Psoas muscle (tissue), 8 donors: ENCODE results near the gene TEX55. TPM values are rescaled to one million over a fixed set of nuclear protein-coding genes. Genes with fewer than 3 reads are reported as not detected.

Experiments used
- ATAC-seq, 4 donors: fragments of 200-7000 bp; cut with Tn5 transposase; one replicate each; pipeline ENCODE4 v1.9.1; 2020; ENCODE audit warnings: moderate library complexity in 3 of 4, mild to moderate bottlenecking in 2 of 4
- DNase-seq, 2 donors: peaks; one replicate each; pipeline ENCODE4 v3.0.0-alpha.2; 2020
- H3K27ac ChIP-seq: fragments of 200-600 bp; one replicate; pipeline ENCODE4 v1.8.0; 2022
- H3K27me3 ChIP-seq, 3 donors: fragments of 200-600 bp in 1 of 3; one replicate each; pipeline versions ENCODE4 v1.6.1 to v1.8.0; 2013 to 2022; ENCODE audit warnings: low read length in 2 of 3, mild to moderate bottlenecking in 2 of 3, moderate library complexity in 1 of 3; ENCODE audit not compliant: insufficient read depth in 3 of 3
- H3K36me3 ChIP-seq, 2 donors: fragments of 200-600 bp in 1 of 2; one replicate each; pipeline versions ENCODE4 v1.6.1 to v1.8.0; 2013 to 2022; ENCODE audit warnings: low read depth in 1 of 2, mild to moderate bottlenecking in 1 of 2, moderate library complexity in 1 of 2; ENCODE audit not compliant: insufficient read depth in 1 of 2
- H3K4me1 ChIP-seq: fragments of 200-600 bp; one replicate; pipeline ENCODE4 v1.8.0; 2022
- H3K4me3 ChIP-seq: fragments of 200-600 bp; one replicate; pipeline ENCODE4 v1.8.0; 2022; ENCODE audit warnings: mild to moderate bottlenecking
- H3K9me3 ChIP-seq: fragments of 200-600 bp; one replicate; pipeline ENCODE4 v1.8.0; 2022
- WGBS, 3 donors: extraction: QIAGEN DNeasy Blood & Tissue Kit; methylation state at CpG; one replicate each; pipeline versions ENCODE4 v1.1.6 to v1.1.7; 2013; 5-methylcytosine and 5-hydroxymethylcytosine counted together
- intact Hi-C, 2 donors: fragments of 100-400 bp; cut with DNase I; formaldehyde crosslinking; loops; one replicate each; pipeline versions ENCODE4 v1.11.0 to v1.14.2; 2022
- polyA plus RNA-seq, 3 donors: library from polyadenylated mRNA; stranded (reverse); fragments of 200-250 nt; gene quantifications; one replicate each; pipeline ENCODE4 v1.2.3, GENCODE V29; 2013
- total RNA-seq, 4 donors: library from RNA; stranded (reverse); fragmentation: NEBNext Ultra II Directional in 2 of 4; extraction: Animal tissue kit (Norgen Biotek cat#: 25700) in 2 of 4; gene quantifications; one replicate each; pipeline versions ENCODE4 v1.2.1 to v1.2.4, GENCODE V29; 2021 to 2023
- TF ChIP-seq, protein P1 (sequence below): fragments of 200-600 bp; IDR thresholded peaks from one replicate; pipeline ENCODE4 v1.8.0; 2022; ENCODE audit warnings: antibody characterized with exemption
- donor health status: healthy with polysubstance abuse.
- donor health status: DM: no; HTN: no; CAD: no; lungs with moderate emphysema.
- donor health status: Bipolar disorder and iron deficiency.
- donor health status: healthy.
- donor health status: DM: yes; HTN: yes; CAD: no.
- donor health status: DM: no; HTN: no; CAD: no.
- donor health status: DM: no; HTN: no; CAD: no.
- donor health status: DM: yes; HTN: yes; CAD: no.

The TEX55 gene
- total and polyA plus RNA-seq, 7 donors = 0.05 TPM; not detected in 6

DNA sequence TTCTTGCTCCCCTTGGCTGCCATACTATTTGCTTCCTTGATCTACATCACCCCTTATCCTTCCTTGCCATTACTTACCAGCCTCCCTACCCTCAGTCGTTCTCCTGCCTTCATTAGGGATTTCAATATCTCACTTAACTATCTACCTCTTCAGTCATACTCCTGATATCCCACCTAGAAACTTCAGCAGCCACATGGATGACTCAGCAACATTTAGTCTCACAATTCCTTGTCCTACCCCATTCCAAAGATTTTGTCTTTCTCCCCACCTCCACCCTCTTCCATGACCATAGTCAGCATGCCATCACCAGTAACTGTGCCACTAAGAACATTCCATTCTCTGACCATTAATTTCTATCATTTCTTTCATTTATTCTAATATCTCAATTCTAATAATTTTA, 45.8 kb downstream of the TEX55 start:
- no peak for DNase-seq
- Histone ChIP-seq H3K27ac (no peak overlapping the region), H3K4me3 (no peak overlapping the region), H3K4me1 (no peaks in the 10 kb centered on the region), H3K27me3 (no peaks in the 10 kb centered on the region), H3K9me3 (no peaks in the 10 kb centered on the region), H3K36me3 (no peaks in the 10 kb centered on the region)
- 76 to 84% (median 83%) methylated on average over 1 of the region's 1 CpG for WGBS, 3 donors
- no peak for ATAC-seq
- intact Hi-C loops = no loop called here
- TF ChIP-seq, protein P1, sequence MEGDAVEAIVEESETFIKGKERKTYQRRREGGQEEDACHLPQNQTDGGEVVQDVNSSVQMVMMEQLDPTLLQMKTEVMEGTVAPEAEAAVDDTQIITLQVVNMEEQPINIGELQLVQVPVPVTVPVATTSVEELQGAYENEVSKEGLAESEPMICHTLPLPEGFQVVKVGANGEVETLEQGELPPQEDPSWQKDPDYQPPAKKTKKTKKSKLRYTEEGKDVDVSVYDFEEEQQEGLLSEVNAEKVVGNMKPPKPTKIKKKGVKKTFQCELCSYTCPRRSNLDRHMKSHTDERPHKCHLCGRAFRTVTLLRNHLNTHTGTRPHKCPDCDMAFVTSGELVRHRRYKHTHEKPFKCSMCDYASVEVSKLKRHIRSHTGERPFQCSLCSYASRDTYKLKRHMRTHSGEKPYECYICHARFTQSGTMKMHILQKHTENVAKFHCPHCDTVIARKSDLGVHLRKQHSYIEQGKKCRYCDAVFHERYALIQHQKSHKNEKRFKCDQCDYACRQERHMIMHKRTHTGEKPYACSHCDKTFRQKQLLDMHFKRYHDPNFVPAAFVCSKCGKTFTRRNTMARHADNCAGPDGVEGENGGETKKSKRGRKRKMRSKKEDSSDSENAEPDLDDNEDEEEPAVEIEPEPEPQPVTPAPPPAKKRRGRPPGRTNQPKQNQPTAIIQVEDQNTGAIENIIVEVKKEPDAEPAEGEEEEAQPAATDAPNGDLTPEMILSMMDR = no peak

DNA sequence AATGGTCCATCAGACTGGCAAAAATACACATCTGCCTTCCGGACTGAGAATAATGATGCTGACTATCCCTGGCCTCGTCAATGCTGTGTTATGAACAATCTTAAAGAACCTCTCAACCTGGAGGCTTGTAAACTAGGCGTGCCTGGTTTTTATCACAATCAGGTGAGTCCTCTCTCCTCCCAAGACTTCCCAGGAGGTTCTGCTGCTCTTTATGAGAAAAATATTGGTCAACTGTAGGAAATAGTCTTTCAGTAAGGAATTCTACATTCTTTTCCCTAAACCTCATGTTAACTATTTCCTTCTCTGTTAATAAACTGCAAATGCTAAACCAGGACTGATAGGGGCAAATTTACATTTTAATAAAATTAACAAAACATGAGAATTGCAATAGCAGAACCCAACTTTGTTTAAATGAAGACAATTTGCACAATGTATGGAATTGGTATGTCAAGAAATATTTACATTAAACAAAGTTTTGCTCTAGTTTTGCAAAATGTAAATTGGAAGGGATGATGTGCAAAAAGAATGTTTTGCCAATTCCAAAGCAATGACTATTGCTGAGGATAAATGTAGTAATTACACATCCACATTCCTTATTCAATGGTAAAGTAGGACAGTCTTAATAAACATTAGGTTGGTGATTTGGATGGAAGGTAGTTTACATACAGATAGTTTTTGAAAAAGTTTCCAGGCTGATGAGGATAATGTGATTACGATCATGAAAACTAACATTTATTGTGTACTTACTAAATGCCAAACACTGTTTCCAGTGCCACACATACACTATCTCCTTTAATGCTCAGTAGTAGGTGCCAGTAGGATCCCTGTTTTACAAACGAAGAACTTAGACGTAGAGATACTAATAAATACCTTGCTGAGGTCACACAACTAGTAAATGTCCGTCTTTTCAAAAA, 48.5 kb downstream of the TEX55 start:
- no peaks in the 10 kb centered on the region for H3K9me3 ChIP-seq
- H3K36me3 ChIP-seq = no peaks in the 10 kb centered on the region
- no peak overlapping the region for H3K27ac ChIP-seq
- WGBS, 3 donors = 78 to 84% (median 82%) methylated on average over 7 of the region's 7 CpGs
- no peak for DNase-seq
- ATAC-seq = no peak
- H3K4me3 ChIP-seq = no peak overlapping the region
- H3K4me1 ChIP-seq = no peaks in the 10 kb centered on the region
- intact Hi-C loops = no loop called here
- H3K27me3 ChIP-seq = no peaks in the 10 kb centered on the region
- TF ChIP-seq, protein P1 = no peak

DNA sequence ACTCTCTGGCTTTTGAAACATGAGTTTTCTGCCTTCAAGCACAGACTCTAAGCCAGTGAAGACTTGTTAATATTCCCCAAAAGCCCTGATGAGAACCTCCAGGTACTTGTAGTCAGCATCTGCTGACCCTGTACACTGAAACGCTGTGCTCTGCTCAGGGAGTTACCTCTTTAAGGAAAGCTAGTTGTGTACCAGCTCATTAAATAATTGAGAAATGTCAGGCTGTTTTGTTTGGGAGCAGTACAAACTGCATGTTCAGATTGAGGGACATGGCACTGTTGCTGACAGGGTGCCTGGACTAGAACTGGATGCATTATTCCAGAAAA, 49.1 kb downstream of the TEX55 start:
- no peaks in the 10 kb centered on the region for H3K27me3 ChIP-seq
- H3K27ac ChIP-seq = no peak overlapping the region
- H3K36me3 ChIP-seq = no peaks in the 10 kb centered on the region
- no peaks in the 10 kb centered on the region for H3K9me3 ChIP-seq
- DNase-seq (no peak), ATAC-seq (no peak)
- intact Hi-C loops = no loop called here
- H3K4me3 ChIP-seq = no peak overlapping the region
- WGBS, 3 donors = 65 to 86% (median 76%) methylated on average over 1 of the region's 1 CpG
- H3K4me1 ChIP-seq = no peaks in the 10 kb centered on the region
- TF ChIP-seq, protein P1 = no peak

DNA sequence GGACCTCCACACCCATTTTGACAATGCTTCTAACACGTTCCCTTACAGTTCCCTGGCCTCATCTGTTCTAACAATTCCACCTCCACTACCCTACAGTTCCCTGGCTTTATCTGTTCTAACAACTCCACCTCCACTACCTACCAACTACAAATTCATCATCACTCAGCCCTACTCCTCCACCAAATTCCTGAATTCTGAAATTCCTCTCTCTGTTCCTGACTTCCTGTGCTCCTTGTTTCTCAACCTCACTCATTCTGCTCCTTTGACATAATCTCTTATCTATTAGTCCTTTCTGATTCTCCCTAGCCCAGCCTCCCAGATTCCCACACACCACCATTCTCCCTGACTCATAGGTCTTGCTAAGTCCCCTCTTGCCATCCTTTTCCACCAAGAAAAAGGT, 49.9 kb downstream of the TEX55 start:
- Histone ChIP-seq H3K4me1 (no peaks in the 10 kb centered on the region), H3K27ac (no peak overlapping the region), H3K27me3 (no peaks in the 10 kb centered on the region), H3K4me3 (no peak overlapping the region), H3K36me3 (no peaks in the 10 kb centered on the region), H3K9me3 (no peaks in the 10 kb centered on the region)
- DNase-seq (no peak), ATAC-seq (no peak)
- TF ChIP-seq, protein P1 = no peak
- 54 to 78% (median 65%) methylated on average over 1 of the region's 1 CpG for WGBS, 3 donors
- intact Hi-C loops = no loop called here

Other genes starting within 250 kb of the TEX55 start
- gene IGSF11, start 111.3 kb upstream of the TEX55 start, total RNA-seq = 1 to 10 TPM; 2.2 to 8.5 (median 4.3) TPM
- gene IGSF11, start 111.3 kb upstream of the TEX55 start, polyA plus RNA-seq = 1 to 10 TPM in 2 of 3 donors, under 1 TPM in 1; 0.23 to 7.4 (median 4.3) TPM
- not detected for gene UPK1B, start 27.4 kb downstream of the TEX55 start, total RNA-seq
- gene UPK1B, start 27.4 kb downstream of the TEX55 start, polyA plus RNA-seq = under 1 TPM; 0.03 to 0.06 (median 0.05) TPM
- 1 to 10 TPM; 5.4 to 7.8 (median 6.9) TPM for gene B4GALT4, start 94.7 kb downstream of the TEX55 start, total RNA-seq
- gene B4GALT4, start 94.7 kb downstream of the TEX55 start, polyA plus RNA-seq = 10 to 100 TPM in 1 of 3 donors, 1 to 10 TPM in 2; 3.2 to 12.7 (median 5.7) TPM
- gene ARHGAP31, start 148.2 kb downstream of the TEX55 start, total RNA-seq = 10 to 100 TPM in 2 of 4 donors, 1 to 10 TPM in 2; 5.3 to 13.2 (median 9.0) TPM
- gene ARHGAP31, start 148.2 kb downstream of the TEX55 start, polyA plus RNA-seq = 1 to 10 TPM; 1.9 to 2.7 (median 2.6) TPM